ENCODE results near the gene PPP6R2. TPM values are rescaled to one million over a fixed set of nuclear protein-coding genes. Genes with fewer than 3 reads are reported as not detected.

The PPP6R2 gene
- 100 to 1,000 TPM in 1 of 4 donors, 10 to 100 TPM in 3; 65.7 to 103 (median 74.0) TPM for total RNA-seq

GRCh38 chr22:50342651-50343540 lies at the start of gene PPP6R2:
PPP6R2 (plus strand) TSS chr22:50343327; CDS start chr22:50393909, 50,582 bp downstream.
- TF ChIP-seq POLR2A (IDR thresholded peaks at IDR 0.05) = peak in 1 of 2 donors; percentile 59
- TF ChIP-seq CTCF (IDR thresholded peaks at IDR 0.05) = no peak
- peak within 1 kb of the TSS; percentile 65 to 86 (median 66) for H3K4me3 ChIP-seq (replicated peaks in 1 of 3)
- no peaks in the 10 kb centered on the region for H3K9me3 ChIP-seq
- peak; percentile 78 to 81 for DNase-seq
- H3K4me1 ChIP-seq = peaks cover 3 to 11% of the 10 kb centered on the region in 2 donors
- H3K27me3 ChIP-seq = no peaks in the 10 kb centered on the region
- H3K27ac ChIP-seq = peak within 1 kb of the TSS; percentile 65 to 71 (median 69)
- intact Hi-C loops (cut with DNase I) = loop anchor here (5.0 kb wide), 1 partner anchor 91 kb away; the partner anchor contains the start of gene HDAC10
- H3K36me3 ChIP-seq = no peaks in the 10 kb centered on the region
- 0 to 1% methylated on average over 19 to 33 of the region's 87 CpGs for WGBS, 2 donors

- Histone ChIP-seq H3K27ac (peak overlapping the region; percentile 82 to 91 (median 84)), H3K9me3 (no peaks in the 10 kb centered on the region), H3K27me3 (no peaks in the 10 kb centered on the region), H3K4me1 (peaks cover 69 to 72% of the 10 kb centered on the region in 2 donors), H3K4me3 (replicated peaks in 1 of 3) (peak overlapping the region in 1 of 3 donors; percentile 16), H3K36me3 (peaks cover 14 to 17% of the 10 kb centered on the region in 2 donors)
- peak; percentile 92 to 93 for DNase-seq
- TF ChIP-seq POLR2A (IDR thresholded peaks at IDR 0.05) (no peak), CTCF (IDR thresholded peaks at IDR 0.05) (no peak)
- intact Hi-C loops (cut with DNase I) = no loop called here
- 0 to 35% methylated on average over 12 to 16 of the region's 42 CpGs for WGBS, 2 donors
Measured at GRCh38 chr22:50293441-50294318, 49.4 kb upstream of the PPP6R2 start.

GRCh38 chr22:50294319-50294656 lies 48.8 kb upstream of the PPP6R2 start:
- 20 to 100% methylated on average over 1 of the region's 5 CpGs for WGBS, 2 donors
- intact Hi-C loops (cut with DNase I) = no loop called here

More at GRCh38 chr22:50294319-50294656, 48.8 kb upstream of the PPP6R2 start:
- Histone ChIP-seq H3K4me3 (replicated peaks in 1 of 3) (no peak overlapping the region), H3K9me3 (no peaks in the 10 kb centered on the region), H3K4me1 (peaks cover 75 to 78% of the 10 kb centered on the region in 2 donors), H3K27me3 (no peaks in the 10 kb centered on the region), H3K27ac (peak overlapping the region; percentile 82 to 91 (median 84)), H3K36me3 (peaks cover 8 to 11% of the 10 kb centered on the region in 2 donors)
- no peak for TF ChIP-seq CTCF (IDR thresholded peaks at IDR 0.05)
- TF ChIP-seq POLR2A (IDR thresholded peaks at IDR 0.05) = no peak
- DNase-seq = no peak

All from thyroid gland (tissue), 4 donors.